Activated naive CD8-positive, alpha-beta T cell treated with anti-CD3 and anti-CD28 coated beads, Interleukin-2, amount 50 U/mL, for 16 hours (primary cell): Measurements from ENCODE around the gene LRRC61.

Source experiments
- DNase-seq: peaks from one replicate; pipeline ENCODE4 v3.0.0-alpha.2; 2020; ENCODE audit warnings: low read depth, low spot score

The LRRC61 gene

GRCh38 chr7:150332852-150333635, 9.9 kb downstream of the LRRC61 start:
- DNase-seq = no peak

- DNase-seq = no peak
These were observed 10.5 kb downstream of the LRRC61 start for GRCh38 chr7:150333659-150334058.

GRCh38 chr7:150334108-150334507, 11.0 kb downstream of the LRRC61 start:
- DNase-seq = no peak

- no peak for DNase-seq
These were observed 12.1 kb downstream of the LRRC61 start for GRCh38 chr7:150335108-150335773.

- DNase-seq = no peak
These were observed 12.6 kb downstream of the LRRC61 start for GRCh38 chr7:150335774-150336112.

GRCh38 chr7:150336746-150337145, 13.6 kb downstream of the LRRC61 start:
- DNase-seq = no peak

- DNase-seq = no peak
These were observed 14.0 kb downstream of the LRRC61 start for GRCh38 chr7:150337179-150337578.

- no peak for DNase-seq
These were observed 14.5 kb downstream of the LRRC61 start for GRCh38 chr7:150337659-150338081.

- no peak for DNase-seq
These were observed 15.1 kb downstream of the LRRC61 start for GRCh38 chr7:150338166-150338829.

- DNase-seq = no peak
These were observed 16.3 kb downstream of the LRRC61 start for GRCh38 chr7:150339409-150339809.

GRCh38 chr7:150340024-150340749, 17.0 kb downstream of the LRRC61 start:
- DNase-seq = no peak

- DNase-seq = no peak
These were observed 17.7 kb downstream of the LRRC61 start for GRCh38 chr7:150340875-150341262.

GRCh38 chr7:150341263-150342120, 18.3 kb downstream of the LRRC61 start, which contains the start of gene RARRES2:
TSS of gene RARRES2 (minus strand) at chr7:150341629. CDS start at chr7:150340609, 1,020 bp downstream.
- no peak for DNase-seq

- DNase-seq = no peak
These were observed 18.9 kb downstream of the LRRC61 start for GRCh38 chr7:150342121-150342408.

GRCh38 chr7:150343225-150343624, 20.1 kb downstream of the LRRC61 start:
- DNase-seq = no peak

- DNase-seq = no peak
These were observed 21.1 kb downstream of the LRRC61 start for GRCh38 chr7:150344299-150344698.

- DNase-seq = no peak
These were observed 21.9 kb downstream of the LRRC61 start for GRCh38 chr7:150345012-150345411.

- no peak for DNase-seq
These were observed 23.8 kb downstream of the LRRC61 start for GRCh38 chr7:150346922-150347321.

- no peak for DNase-seq
These were observed 28.5 kb downstream of the LRRC61 start for GRCh38 chr7:150351587-150352194.

- DNase-seq = no peak
These were observed 32.5 kb downstream of the LRRC61 start for GRCh38 chr7:150355666-150356059.
